Stimulated activated effector memory CD8-positive, alpha-beta T cell treated with anti-CD3 and anti-CD28 coated beads, Interleukin-12 subunit alpha, Interleukin-12 subunit beta, amount 100 ng/mL, for 72 hours (primary cell): ENCODE measurements around the gene CCDC69.
"Not testable (repeated sequence)": the region's sequence is repeated elsewhere in the genome, so short reads cannot be mapped to it uniquely, and the experiment has no call there.

Experiments
- ATAC-seq: fragments of 150-1000 bp; cut with Tn5 transposase; 2 replicates; pipeline ENCODE4 v1.10.0; 2021
- DNase-seq, 2 donors: peaks; one replicate each; pipeline ENCODE4 v3.0.0; 2021 to 2022; ENCODE audit warnings: low spot score in 2 of 2
- H3K27ac Mint-ChIP-seq: one replicate; pipeline ENCODE4 v1.8.0; 2022; ENCODE audit warnings: mild to moderate bottlenecking, mixed read lengths
- H3K36me3 Mint-ChIP-seq: one replicate; pipeline ENCODE4 v1.8.0; 2022; ENCODE audit warnings: mild to moderate bottlenecking, mixed read lengths
- H3K4me1 Mint-ChIP-seq: one replicate; pipeline ENCODE4 v1.8.0; 2022; ENCODE audit warnings: mixed read lengths
- H3K4me3 Mint-ChIP-seq: one replicate; pipeline ENCODE4 v1.8.0; 2022; ENCODE audit warnings: mild to moderate bottlenecking, mixed read lengths
- H3K9me3 Mint-ChIP-seq: one replicate; pipeline ENCODE4 v1.8.0; 2022; ENCODE audit warnings: mixed read lengths

CCDC69 gene

DNA sequence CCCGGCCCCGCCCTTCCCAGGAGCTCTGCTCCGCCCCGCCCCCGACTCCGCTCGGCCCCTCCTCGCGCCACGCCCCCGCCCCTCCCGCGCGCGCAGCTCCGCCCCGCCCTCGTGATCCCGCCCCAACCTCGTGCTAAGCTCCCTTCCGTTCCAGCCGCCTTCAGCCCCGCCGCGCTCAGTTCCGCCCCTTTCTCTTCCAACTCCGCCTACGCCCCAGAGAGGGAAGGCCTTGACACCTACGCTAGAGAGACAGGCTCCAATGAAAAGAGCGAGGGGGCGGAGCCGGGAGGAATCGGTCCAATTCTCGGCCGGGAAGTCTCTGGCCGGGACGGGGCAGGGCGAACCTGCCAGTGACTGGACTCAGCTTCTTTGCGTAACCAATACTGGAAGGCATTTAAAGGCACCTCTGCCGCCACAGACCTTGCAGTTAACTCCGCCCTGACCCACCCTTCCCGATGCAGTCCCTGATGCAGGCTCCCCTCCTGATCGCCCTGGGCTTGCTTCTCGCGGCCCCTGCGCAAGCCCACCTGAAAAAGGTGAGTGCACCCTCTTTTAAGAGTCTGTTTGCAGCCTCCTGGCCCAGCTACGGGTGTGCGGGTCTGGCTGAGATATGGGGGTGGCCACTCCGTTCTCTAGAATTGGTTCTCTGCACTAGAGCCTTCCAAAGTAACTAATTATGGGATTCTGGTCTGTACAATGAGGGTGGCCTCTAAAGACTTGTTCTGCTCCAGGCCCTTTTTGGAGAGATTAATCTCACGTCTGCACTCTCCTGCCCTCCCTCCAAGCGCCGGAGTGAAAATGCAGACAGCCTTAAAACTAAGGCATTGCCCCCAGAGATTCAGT lies 29.1 kb upstream of the CCDC69 start, which contains the start of gene GM2A:
GM2A (plus strand) TSS at position 424 of the 843 bp plus-strand sequence; CDS start at position 456, 32 bp downstream.
- H3K9me3 Mint-ChIP-seq = no peaks in the 10 kb centered on the region
- H3K4me3 Mint-ChIP-seq = peak within 1 kb of the TSS; percentile 83
- ATAC-seq = peak; percentile 91
- H3K36me3 Mint-ChIP-seq = peaks cover 7% of the 10 kb centered on the region
- H3K4me1 Mint-ChIP-seq = peaks cover 43% of the 10 kb centered on the region
- DNase-seq = peak; percentile 90 to 98
- peak within 1 kb of the TSS; percentile 88 for H3K27ac Mint-ChIP-seq

DNA sequence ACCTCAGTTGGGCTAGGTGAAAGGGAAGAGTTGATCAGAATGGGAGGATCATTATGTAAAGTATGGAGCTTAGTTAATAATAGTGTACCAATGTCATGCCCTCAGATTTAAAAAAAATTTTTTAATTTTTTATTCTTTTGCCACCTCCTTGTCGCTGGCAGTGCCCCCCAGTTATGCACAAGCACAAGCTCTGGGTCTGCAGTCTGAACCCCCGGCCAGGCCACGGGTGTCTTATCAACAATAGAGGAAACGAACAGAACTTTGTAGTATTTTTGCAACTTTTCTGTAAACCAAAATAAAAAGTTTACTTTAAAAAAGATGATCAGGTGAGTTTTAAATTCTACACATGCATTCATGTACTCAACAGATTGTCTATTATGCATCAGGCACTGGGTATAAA lies 27.7 kb upstream of the CCDC69 start:
- peak overlapping the region; percentile 83 for H3K4me3 Mint-ChIP-seq
- peaks cover 34% of the 10 kb centered on the region for H3K4me1 Mint-ChIP-seq

DNA sequence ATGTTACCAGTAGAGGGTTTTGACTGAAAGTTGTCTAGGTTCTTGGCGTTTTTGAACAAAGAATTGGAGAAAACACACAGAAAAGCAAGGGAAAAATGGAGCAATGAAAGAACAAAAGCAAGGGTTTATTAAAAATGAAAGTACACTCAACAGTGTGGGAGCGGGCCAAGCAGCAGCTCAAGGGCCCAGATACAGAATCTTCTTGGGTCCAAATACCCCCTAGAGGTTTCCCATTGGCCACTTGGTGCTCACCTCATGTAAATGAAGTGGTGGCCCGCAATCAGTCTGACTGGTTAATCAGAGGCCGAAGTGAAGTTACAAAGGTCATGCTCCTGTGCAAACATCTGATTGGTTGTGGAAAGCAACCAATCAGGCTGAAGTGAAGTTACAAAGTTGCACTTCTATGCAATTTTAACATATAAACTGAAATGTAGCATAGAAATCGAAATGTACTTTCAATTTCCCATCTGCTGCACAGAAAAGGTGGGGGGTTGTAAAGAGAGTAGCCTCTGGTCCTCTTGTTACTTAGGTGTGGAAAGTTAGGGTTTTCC lies 27.2 kb upstream of the CCDC69 start:
- DNase-seq (peak in 1 of 2 donors; percentile 75), ATAC-seq (peak; percentile 51)
- peak overlapping the region; percentile 83 for H3K4me3 Mint-ChIP-seq
- peak overlapping the region; percentile 88 for H3K27ac Mint-ChIP-seq
- H3K4me1 Mint-ChIP-seq = peaks cover 34% of the 10 kb centered on the region
- no peaks in the 10 kb centered on the region for H3K9me3 Mint-ChIP-seq
- peaks cover 7% of the 10 kb centered on the region for H3K36me3 Mint-ChIP-seq

More for the DNA sequence above, 27.7 kb upstream of the CCDC69 start:
- Mint-ChIP-seq H3K27ac (peak overlapping the region; percentile 88), H3K9me3 (no peaks in the 10 kb centered on the region), H3K36me3 (peaks cover 7% of the 10 kb centered on the region)
- no peak for ATAC-seq
- no peak for DNase-seq

DNA sequence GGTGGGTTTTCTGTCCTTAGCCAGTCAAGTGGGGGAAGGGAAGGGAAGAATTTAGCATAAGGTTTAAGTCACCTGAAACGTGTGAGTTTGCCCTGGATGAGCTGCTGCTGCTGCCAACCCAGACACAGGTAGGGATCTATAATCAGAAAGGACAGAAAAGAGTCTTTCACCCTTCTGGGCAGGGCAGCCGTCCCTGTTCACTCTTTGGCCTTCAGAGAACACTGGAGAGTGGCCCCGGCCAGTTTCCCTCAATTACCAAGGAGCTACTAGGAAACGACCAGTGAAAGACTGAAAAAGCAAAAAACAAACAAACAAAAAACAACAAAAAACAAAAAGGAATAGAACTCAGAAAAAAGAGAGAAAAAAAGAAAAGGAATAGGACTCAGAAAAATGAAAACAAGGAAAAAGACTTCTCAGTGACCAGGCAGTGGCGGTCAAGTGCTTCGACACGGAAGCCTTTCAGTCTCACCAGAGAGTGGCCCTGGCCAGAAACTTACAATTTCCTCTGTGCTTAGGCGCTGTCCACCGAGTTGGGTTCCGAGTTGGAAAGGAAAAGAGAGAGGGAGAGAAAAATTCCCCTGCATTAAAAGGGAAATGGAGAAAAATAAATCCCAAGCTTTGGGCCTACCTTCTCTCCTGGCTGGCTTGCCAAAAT lies 26.6 kb upstream of the CCDC69 start:
- peaks cover 34% of the 10 kb centered on the region for H3K4me1 Mint-ChIP-seq
- ATAC-seq = no peak
- no peaks in the 10 kb centered on the region for H3K9me3 Mint-ChIP-seq
- peaks cover 7% of the 10 kb centered on the region for H3K36me3 Mint-ChIP-seq
- peak overlapping the region; percentile 83 for H3K4me3 Mint-ChIP-seq
- no peak for DNase-seq
- H3K27ac Mint-ChIP-seq = peak overlapping the region; percentile 88

DNA sequence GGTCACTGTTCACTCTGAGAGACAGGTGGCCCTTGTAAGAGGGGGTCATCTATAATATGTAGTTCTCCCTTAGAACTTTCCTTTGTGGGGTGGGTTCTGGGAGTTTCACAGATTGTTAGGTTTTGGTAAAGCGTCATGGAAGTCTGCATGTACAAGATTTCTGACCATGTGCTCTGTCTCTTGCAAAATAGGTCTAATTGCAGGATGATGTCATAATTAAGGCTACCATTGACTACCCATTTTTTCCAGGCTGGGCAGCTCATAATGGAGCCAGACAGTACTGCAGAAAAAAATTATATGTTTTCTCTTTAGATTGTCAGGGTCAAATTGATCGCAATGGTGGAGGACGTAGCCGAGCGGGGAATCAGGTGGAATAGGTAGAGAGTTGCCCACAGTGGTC lies 25.4 kb upstream of the CCDC69 start:
- H3K4me3 Mint-ChIP-seq = no peak overlapping the region
- DNase-seq (no peak), ATAC-seq (no peak)
- H3K36me3 Mint-ChIP-seq = peaks cover 8% of the 10 kb centered on the region
- peaks cover 38% of the 10 kb centered on the region for H3K4me1 Mint-ChIP-seq
- no peaks in the 10 kb centered on the region for H3K9me3 Mint-ChIP-seq
- no peak overlapping the region for H3K27ac Mint-ChIP-seq

DNA sequence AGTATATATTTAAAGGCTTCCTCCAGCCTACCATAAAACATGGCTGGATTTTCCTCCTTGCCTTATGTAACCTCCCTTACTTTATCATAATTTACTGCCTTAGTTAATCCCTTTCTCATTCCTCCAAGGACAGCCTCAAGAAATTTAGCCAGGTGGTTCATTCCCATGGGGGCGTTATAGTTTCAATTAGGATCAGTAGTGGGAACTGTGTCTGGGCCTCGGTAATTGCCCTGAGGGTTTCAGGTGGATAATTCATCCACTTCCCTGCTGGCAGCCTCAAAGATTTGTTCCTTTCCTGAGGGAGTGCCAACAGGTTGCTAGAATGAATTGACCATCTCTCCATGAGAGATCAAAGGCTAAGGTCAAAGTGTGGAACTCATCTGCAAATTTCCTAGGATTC lies 24.8 kb upstream of the CCDC69 start:
- H3K9me3 Mint-ChIP-seq = no peaks in the 10 kb centered on the region
- peaks cover 12% of the 10 kb centered on the region for H3K36me3 Mint-ChIP-seq
- H3K27ac Mint-ChIP-seq = no peak overlapping the region
- peaks cover 39% of the 10 kb centered on the region for H3K4me1 Mint-ChIP-seq
- ATAC-seq (no peak), DNase-seq (no peak)
- no peak overlapping the region for H3K4me3 Mint-ChIP-seq

DNA sequence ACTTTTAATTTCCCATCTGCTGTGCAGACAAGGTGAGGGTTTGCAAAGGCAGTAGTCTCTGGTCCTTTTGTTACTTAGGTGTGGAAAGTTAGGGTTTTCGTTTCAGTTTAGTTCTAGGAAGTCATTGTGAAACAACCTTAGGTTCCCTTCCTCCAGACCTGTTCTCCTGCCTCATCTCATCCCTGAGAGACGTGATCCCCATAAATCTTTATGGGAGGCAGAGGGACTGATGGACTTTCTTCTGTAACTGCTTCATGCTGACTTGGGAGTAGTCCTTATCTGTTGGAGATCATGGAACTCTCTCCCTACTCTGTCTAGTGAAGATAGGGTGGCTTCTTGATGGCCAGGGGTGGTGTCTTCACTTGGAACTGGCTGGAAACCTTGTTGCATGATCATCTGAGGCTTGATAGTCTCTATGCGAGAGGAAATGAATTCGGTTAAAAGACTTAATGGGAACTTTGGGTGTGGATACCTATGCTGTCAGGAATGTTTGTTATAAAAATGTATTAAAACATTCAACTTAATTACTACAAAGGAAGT lies 21.9 kb upstream of the CCDC69 start:
- H3K4me3 Mint-ChIP-seq = no peak overlapping the region
- H3K27ac Mint-ChIP-seq = no peak overlapping the region
- no peaks in the 10 kb centered on the region for H3K9me3 Mint-ChIP-seq
- no peak for DNase-seq
- H3K36me3 Mint-ChIP-seq = peaks cover 5% of the 10 kb centered on the region
- H3K4me1 Mint-ChIP-seq = peaks cover 24% of the 10 kb centered on the region
- no peak for ATAC-seq

DNA sequence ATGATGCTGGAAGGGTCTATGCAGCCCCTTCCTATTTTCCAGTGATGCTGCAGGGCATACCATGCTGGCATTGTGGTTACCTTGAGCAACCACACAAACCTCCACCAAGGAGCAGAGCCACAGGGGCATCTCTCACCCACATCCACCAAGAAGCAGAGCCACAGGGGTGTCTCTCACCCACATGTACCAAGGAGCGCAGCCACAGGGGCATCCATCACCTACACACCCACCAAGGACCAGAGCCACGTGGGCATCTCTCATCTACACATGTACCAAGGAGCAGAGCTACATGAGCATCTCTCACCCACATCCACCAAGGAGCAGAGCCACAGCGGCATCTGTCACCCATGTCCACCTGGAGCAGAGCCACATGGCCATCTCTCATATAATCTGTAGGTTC lies 20.3 kb upstream of the CCDC69 start:
- H3K27ac Mint-ChIP-seq = peak overlapping the region; percentile 48
- peaks cover 5% of the 10 kb centered on the region for H3K36me3 Mint-ChIP-seq
- ATAC-seq (peak; percentile 57), DNase-seq (peak in 1 of 2 donors; percentile 65)
- peaks cover 16% of the 10 kb centered on the region for H3K4me1 Mint-ChIP-seq
- no peaks in the 10 kb centered on the region for H3K9me3 Mint-ChIP-seq
- H3K4me3 Mint-ChIP-seq = peak overlapping the region; percentile 9

DNA sequence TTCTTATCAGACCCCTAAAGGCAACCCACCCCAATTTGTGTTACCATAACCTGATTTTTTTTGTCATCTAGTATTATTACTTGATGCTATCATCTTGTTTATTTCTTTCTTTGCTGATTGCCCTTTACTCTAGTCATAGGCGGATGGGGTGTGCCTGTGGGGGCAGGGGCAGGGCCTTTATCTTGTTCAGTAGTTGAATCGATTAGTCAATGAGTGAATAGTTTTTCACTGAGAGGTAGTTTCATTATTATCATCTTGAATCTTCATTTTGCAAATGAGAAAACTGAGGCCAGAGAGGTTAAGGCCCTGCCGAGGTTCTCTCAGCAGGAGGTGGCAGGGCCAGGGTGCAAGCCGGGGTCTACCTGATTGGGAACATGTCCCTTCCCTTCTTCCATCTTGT lies 19.7 kb upstream of the CCDC69 start:
- H3K4me3 Mint-ChIP-seq = peak overlapping the region; percentile 9
- DNase-seq (peak in 1 of 2 donors; percentile 67), ATAC-seq (peak; percentile 89)
- peak overlapping the region; percentile 48 for H3K27ac Mint-ChIP-seq
- H3K9me3 Mint-ChIP-seq = no peaks in the 10 kb centered on the region
- H3K36me3 Mint-ChIP-seq = peaks cover 5% of the 10 kb centered on the region
- peaks cover 16% of the 10 kb centered on the region for H3K4me1 Mint-ChIP-seq

DNA sequence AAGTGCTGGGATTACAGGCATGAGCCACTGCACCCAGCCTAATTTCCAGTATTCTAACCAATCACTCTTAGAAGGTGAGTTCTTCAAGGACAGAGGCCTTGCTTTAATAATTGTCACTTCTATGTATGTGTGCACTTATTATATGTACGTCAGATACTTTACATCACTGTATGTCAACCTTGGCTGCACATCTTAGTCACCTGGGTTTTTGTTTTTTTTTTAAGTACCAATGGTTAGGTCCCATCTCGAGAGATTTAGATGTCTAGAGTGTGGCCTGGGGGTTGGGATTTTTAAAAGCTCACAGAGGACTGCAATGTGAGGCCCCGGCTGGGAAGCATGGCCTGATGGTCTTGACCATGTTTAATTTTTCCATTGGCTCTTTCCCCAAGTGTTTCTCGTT lies 19.2 kb upstream of the CCDC69 start:
- Mint-ChIP-seq H3K4me1 (peaks cover 16% of the 10 kb centered on the region), H3K9me3 (no peaks in the 10 kb centered on the region), H3K36me3 (peaks cover 5% of the 10 kb centered on the region), H3K27ac (no peak overlapping the region), H3K4me3 (peak overlapping the region; percentile 9)
- DNase-seq (no peak), ATAC-seq (no peak)

DNA sequence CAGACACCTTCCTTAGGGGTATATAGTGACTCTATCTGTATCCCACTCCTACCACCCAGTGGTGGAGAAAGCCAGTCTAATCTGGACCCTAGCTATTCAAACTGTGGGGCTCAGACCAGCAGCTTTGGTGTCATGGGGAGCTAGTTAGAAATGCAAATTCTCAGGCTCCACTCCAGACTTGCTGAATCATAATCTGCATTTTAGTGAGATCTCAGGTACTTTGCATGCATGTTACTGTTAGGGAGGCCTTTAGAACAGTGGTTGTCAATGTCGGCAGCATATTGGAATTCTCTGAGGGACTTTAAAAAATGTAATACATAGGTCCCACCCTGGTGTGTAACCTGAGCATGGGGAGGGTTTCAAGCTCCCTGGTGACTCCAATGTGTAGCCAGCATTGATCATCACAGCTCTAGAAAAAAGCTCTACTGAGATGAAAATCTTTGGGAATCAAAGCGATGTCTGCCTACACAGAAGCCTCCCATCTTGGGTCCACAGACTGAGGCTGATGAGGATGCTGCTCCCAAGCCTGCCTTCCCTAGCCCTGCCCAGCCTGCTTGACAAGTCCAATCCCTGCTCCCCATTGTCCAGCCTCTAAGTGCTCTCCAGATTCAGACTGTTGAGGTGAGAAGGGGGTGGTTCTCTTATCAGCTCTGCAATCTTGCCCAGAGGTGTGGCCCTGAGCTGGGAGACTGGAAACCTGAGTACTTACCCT lies 17.2 kb upstream of the CCDC69 start:
- Mint-ChIP-seq H3K36me3 (peaks cover 5% of the 10 kb centered on the region), H3K27ac (peak overlapping the region; percentile 2), H3K9me3 (no peaks in the 10 kb centered on the region), H3K4me3 (no peak overlapping the region), H3K4me1 (peaks cover 16% of the 10 kb centered on the region)
- DNase-seq = no peak
- ATAC-seq = no peak

DNA sequence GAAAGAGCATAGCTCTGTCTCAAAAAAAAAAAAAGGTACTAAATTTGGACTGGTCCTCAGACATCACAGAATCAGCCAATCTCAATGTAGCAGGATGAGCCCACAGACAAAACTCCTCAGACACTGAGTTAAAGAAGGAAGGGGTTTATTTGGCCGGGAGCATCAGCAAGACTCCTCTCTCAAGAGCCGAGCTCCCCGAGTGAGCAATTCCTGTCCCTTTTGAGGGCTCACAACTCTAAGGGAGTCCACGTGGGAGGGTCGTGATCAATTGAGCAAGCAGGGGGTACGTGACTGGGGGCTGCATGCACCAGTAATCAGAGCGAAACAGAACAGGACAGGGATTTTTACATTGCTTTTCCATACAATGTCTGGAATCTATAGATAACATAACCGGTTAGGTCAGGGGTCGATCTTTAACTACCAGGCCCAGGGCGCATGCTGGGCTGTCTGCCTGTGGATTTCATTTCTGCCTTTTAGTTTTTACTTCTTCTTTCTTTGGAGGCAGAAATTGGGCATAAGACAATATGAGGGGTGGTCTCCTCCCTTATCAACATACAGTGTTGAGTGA lies 16.5 kb upstream of the CCDC69 start:
- DNase-seq, H3K36me3 Mint-ChIP-seq, H3K4me3 Mint-ChIP-seq, ATAC-seq, H3K9me3 Mint-ChIP-seq: not testable (repeated sequence)
- Mint-ChIP-seq H3K27ac (peak overlapping the region; percentile 2), H3K4me1 (peaks cover 20% of the 10 kb centered on the region)

DNA sequence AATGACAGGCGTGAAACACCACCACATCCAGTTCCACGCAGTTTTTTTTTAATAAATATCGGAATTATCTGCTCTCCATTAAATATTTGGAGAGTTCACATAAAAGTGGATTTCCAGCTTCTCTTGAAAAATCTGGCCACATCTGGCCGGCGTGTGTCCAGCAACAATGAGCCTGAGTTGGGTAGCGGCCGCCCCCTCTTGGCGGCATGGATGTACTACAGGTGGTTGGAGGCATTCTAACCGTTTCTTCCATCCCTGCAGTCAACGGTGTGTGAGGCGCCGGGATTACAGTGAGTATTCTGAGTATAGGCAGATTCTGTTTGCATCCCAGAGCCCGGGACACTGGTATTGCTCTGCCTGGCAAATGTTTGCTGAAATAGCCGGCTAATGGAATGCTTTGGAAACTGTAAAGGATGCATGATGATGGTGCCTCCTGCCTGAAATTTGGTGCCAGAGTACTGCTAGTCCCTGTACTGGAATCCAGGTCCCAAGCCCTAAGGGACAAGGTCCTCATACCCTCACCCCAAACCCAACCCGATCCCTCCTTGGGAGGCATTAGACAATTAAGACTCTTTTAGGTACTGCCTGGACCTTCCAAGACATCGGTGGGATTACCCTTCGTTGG lies 15.5 kb upstream of the CCDC69 start:
- H3K27ac Mint-ChIP-seq = no peak overlapping the region
- ATAC-seq (no peak), DNase-seq (no peak)
- H3K4me3 Mint-ChIP-seq = peak overlapping the region; percentile 26
- peaks cover 4% of the 10 kb centered on the region for H3K36me3 Mint-ChIP-seq
- peaks cover 26% of the 10 kb centered on the region for H3K4me1 Mint-ChIP-seq
- no peaks in the 10 kb centered on the region for H3K9me3 Mint-ChIP-seq

DNA sequence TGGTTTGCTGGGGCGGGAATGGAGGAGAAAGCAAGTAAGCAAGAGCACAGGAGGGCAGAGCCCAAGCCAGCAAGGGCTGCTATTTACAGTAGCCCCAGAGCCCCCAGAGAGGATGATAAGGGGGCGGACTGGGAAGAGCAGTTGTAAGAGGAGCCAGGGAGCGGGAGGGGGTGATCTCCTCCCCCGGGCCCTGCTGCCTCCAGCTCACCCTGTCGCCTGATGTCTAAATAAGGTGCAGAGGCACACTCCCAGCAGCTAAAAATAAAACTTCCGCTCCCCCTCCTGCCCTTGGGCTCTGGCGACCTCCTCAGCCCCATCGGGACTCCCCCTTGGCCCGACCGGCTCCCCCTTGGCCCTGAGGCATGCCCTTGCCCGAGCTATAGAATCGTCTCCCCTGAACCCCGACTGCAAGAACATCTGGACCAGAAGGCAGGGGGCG lies 14.4 kb upstream of the CCDC69 start:
- Mint-ChIP-seq H3K27ac (no peak overlapping the region), H3K36me3 (no peaks in the 10 kb centered on the region), H3K4me1 (peaks cover 19% of the 10 kb centered on the region), H3K9me3 (no peaks in the 10 kb centered on the region), H3K4me3 (peak overlapping the region; percentile 26)
- DNase-seq (no peak), ATAC-seq (no peak)
